GM21786 (cell line): Measurements from ENCODE around the gene CAMTA1.

Experiments used
- ATAC-seq: cut with Tn5 transposase; IDR thresholded peaks from one replicate; pipeline ENCODE4 v1.9.1; 2021; ENCODE audit not compliant: unreplicated experiment

CAMTA1 gene

DNA sequence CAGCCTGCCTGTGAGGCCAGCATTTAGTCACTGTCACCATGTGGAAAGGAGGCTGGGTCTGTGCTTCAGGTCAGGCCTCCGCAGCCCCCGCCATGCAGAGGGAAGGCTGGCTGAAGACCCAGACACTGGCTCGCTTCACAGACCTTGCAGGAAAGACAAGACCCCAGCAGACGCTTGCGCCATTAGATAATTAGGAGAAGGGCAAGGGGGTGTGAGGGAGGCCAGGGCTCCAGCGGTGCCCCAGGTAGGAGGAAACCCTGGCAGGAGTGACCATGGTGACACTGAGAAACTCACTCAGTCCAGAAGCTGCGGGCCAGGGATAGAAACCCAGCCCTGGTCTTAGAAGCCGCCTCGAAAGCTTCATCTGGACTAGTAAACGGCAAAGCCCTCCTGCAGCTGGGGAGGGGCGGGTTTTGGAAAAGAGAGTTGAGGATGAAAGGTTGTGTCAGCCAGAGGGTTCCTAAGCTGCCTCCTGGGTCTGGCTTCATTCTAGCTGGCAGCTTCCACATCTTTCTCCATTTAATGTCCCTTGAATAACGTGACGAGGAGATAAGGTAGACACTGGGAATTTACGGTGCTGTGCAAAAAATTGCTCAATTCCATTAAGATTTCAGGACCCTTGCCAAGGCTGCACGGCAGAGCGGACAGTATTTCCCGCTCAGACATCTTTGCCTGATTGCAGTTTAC, 691.8 kb downstream of the CAMTA1 start:
- ATAC-seq, result no peak

DNA sequence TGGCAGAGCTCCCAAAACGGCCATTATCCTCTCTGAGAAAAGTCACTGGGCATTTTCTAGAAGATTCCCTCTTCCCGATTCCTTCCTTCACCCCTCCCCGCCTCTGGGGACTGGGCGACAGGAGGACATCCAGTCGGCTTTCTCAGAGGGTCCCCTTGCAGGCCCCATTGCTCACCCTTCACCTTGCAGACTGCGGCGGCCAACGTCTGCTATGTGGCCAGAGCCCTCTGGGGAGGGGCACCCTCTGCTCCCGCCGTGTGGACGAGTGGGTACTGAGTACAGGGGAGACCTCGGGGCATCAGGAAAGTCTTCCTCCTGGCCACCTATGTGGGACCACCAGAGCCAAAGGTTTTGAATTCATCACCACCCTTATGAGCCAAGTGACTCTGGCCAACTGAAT, 692.3 kb downstream of the CAMTA1 start:
- ATAC-seq, result no peak

DNA sequence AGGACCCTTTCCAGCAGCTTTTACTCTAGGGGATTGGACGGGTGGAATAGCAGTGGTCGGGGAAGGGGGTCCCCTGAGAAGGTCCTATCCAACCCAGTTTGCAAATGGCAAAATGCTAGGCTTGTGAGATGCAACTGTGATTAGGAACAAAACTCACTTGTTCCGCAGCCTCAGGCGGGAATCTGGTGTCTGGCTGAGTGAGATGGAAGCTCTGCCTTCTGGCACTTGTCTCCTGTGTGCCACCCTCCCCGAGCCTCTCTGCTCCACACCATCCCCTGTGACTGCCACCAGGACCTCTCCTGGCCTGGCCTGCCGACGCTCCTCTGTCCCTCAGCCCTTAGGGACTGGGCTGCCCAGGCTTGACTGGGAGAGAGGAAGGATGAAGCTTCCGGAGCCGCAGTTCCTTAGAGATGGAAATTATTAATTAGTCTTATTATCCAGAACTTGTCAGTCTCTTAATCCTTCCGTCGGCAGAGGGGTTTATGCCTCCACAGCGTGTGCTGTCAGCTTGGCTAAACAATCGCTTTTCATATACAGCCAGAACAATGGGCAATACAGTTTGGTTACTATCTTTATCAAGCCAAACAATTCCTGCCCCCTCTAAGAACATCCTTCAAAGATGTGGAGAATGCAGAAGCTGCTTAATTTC, 693.0 kb downstream of the CAMTA1 start:
- ATAC-seq, result no peak

GRCh38 chr1:7478809-7479499, 693.7 kb downstream of the CAMTA1 start:
- ATAC-seq, result no peak

DNA sequence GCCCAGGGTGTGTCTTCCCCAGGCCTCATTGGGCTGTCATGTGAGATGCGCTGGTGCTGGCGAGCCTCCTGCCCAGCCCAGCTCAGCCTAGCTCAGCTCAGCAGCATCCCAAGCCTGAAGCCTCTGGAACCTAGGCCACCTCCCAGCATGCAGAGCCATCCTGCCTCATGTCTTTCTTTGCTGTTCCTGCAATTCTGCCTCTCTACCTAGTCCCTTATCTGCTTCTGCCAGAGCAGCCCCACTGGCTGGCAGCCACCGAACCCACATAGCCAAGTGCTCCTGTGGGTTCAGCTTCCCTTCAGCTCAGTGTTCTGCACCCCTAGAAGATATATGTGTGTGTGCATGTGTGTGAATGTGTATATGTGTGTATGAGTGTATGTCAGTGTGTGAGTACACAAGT, 694.3 kb downstream of the CAMTA1 start:
- ATAC-seq, result no peak

GRCh38 chr1:7481194-7481593, 695.9 kb downstream of the CAMTA1 start:
- no peak for ATAC-seq

DNA sequence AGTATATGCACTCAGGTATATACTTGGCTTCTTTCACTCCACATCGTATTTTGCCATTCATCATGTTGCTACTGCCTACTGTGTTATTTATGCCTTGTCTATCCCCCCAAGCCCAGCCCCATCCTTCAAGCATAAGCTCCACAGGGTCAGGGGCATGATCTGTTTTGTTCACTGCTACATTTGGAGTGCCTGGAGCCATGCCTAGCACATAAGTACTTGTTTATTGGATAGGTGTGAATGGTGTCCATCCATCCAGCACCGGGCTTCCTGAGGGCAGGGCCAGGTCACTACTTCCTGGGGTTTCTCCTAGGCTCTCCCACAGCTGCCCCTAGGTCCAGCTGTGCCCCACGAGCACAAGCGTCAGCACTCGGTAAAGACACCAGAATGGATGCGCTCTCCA, 696.8 kb downstream of the CAMTA1 start:
- no peak for ATAC-seq

GRCh38 chr1:7482772-7483495, 697.7 kb downstream of the CAMTA1 start:
- no peak for ATAC-seq

DNA sequence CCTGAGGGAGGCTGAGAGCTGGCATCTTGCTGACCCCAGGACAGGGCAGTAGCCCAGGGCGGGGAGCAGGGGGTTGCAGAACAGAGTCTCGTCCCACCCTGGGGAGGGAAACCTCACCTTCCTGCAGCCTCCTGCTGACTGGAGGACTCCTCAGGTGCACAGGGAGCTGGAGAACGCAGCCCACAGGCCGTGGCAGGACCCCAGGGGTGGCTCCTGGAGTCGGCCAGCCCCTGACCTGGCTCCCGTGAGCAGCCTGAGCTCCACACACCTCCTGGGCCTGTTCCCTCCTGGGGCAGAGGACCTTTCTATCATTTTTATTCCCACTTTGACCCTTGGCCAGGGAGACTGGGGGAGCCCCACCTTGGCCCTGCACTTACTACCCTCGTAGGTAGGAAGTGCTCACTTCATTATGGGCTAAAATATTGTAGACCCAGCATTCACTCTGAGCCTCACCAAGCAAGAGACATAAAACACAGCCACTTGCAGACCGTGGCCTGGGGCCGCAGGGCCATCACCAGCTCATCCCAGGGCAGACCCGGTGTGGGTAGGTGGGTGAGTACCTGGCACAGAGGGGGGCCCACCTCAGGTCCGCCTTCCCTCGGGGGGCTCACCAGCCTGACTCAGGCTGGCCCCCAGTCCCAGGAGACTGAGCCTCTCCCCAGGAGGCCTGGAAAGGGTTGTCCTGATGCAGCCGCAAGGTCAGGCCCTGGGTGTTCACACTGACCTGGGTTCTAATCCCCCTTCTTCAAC, 698.6 kb downstream of the CAMTA1 start:
- no peak for ATAC-seq

DNA sequence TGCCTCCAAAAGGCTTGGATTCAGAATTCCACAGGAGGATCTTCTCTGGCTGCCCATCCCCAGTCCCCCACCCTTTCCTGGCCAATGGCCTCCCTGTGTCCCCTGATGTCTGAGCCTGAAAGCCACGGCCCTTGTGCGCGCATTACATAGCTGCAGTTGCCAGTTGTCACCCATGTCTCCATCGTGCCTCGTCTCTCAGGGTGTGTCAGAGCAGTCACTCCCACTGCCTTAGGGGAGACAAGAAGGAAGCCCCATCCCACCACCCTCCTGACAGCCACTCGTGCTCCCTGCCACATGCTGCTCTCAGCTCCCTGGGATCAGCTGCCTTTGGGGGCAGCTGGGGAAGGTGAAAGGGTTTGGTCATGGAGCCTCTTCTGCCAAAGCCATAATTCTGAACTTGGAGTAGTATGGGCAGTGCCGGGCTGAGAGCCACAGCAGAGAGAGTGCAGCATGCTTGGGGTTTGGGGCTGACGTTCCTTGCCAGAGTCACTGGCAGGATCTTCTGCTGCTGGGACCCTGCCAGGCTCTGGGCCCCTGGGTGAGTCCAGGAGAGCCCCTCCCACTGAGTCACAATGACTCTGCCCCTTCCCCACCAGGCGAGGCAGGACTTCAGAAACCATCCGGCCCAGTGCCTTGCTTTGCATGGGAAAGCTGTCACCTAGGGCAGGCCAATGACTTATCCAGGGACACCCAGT, 700.0 kb downstream of the CAMTA1 start:
- no peak for ATAC-seq

DNA sequence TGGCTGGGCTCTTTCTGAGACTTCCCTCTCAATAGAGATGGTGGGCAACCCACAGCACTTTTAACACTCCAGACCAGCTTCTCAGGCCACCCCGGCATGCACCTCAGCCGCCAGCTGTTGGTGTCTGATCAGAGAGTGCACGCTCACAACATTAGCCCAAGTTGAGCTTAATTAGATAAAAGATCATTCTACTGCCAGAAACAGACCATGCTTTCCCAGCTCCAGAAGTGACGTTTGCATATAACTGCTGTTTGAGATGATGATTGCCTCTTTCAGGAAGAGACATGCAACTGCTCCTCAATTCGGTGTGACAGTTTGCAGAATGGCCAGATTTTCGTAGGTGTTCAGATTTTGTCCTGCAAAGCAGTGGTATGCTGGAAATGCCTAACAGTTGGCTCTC, 700.6 kb downstream of the CAMTA1 start:
- ATAC-seq, result no peak

DNA sequence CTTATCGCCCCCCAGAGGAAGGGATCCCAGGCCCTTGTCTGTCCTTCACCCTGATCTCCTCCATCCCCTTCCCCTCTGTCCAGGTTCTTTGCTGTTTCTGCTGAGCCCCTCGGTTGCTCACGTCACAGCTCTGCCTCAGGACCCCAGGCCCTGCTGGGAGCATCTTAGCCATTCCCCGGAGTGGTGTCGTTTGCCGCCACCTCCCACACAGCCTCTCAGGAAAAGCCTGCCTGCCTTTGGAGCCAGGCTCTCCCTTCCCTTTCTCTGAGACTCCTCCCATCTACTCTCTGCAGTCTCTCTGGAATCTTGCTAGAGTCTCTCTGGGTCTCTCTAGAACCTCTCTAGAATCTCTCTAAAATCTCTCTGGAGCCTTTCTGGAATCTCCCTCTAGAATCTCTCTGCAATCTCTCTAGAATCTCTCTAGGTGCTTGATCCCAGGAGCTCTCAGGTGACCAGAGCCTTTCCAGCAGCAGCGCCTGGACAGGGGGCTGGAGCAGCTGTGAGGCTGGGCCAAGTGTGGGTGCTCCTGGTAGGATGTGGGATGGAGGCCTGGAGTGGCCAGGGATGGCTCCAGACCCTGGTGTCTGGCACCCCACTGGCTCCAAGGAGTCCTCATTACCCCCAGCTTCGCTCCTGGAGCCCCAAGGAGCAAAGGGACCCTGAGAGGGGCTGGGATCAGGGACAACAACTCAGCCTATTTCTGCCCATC, 702.7 kb downstream of the CAMTA1 start:
- ATAC-seq, result no peak

- ATAC-seq, result no peak
Measured at GRCh38 chr1:7488475-7488842, 703.2 kb downstream of the CAMTA1 start.

DNA sequence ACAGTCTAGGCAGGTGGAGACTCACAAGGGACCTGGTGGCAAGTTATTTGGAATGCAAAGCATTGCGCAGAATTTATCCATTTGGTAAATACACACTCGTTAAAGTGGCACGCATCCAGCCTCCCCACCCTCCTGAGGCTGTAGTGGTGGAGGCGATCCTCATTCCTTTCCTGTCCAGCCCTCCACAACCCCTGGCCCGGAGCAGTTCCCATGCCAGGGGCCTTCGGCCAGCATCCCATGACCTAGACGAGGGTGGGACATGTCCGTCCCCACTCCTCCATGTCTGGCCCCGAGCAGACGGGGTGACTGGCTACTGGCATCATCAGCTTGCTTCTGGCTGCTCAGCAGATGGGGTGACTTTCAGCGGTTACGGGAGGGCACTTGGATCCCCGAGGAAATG, 704.3 kb downstream of the CAMTA1 start:
- no peak for ATAC-seq

- ATAC-seq, result no peak
Measured at GRCh38 chr1:7490576-7490975, 705.3 kb downstream of the CAMTA1 start.

DNA sequence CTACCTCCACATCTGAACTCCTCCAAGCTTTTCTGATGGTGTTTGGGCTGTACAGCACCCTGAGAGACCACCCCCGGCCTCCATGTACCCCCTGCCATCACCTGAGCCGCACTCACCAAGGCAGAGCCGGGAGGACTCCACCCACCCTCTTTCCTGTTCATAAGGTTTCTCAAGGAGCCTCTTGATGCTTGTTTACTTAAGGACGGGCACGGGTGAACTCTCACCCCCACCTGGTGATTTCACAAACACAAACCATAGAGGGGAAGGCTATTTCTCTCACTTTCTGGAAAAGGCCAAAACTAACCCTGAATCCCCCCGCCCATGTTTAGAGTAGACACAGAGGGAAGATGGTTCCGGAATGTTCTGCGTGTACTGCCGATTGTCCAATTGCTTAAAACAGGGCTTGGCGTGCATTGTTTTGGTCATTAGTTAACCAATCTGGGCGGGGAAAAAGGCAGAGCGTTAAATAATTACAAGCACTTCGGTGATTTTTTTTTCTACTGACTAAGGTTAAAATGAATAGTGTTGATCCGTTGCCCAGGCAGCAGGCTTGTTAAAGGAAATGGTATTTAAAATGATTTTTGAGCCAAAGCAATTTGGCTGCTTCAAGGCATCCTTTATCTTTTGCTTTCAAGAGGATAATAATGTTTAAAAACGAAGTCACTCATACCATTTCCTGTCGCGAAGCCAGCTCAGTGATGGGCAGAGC, 706.0 kb downstream of the CAMTA1 start:
- no peak for ATAC-seq

- no peak for ATAC-seq
Measured at GRCh38 chr1:7491818-7492173, 706.5 kb downstream of the CAMTA1 start.

DNA sequence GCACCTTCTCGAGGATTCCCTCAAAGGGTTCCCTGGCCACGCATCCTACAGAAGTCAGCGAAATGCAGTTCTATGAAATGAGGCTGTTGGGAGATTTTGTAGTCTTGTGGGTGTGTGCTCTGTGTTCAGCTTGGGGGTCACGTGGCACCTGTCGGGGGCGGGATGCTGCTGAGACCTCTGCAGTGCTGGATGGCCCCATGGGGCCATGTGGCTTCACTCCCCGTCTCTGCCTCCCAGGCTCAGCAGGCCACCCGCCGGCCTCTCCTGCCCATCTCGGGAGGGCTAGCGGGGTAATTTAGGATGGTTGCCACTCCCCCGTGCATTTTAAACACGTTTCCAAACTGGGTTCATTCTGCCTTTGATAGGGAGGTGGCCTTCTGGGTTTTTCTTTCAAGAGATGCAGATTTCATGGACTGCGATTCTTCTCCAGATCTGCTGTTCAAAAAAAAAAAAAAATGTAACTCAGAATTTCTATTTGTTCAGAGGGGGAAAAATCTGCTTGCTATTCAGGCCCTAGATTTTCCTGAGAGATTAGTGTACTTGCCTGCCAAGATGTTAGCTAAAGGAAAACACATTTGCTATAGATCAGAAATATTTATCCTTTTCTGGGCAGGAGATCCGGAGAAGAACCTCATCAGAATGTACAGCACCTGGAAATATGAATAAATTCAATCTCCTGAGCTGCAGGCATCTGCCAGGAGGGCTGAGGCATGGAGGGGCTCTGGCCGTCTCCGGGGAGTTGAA, 708.6 kb downstream of the CAMTA1 start:
- no peak for ATAC-seq

DNA sequence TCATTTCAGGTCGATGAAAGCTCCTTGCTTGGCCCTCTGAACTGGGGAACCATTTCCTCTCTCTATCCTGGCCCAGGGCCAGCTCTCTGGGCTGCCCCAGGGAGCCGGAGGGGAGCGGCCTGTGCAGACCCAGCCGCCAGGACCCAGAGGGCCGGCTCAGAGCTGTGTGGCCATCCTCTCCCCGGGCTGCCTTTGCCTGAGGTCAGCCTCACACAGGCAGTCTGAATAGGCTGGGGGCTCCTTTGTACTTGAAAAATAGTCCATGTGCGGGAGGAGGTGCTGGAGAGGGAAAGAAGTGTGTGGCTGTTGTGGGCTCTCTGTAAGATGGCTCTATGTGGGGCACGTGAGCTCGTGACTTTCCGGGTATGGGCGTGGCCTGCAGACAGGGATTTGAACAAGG, 710.7 kb downstream of the CAMTA1 start:
- no peak for ATAC-seq
